ENCODE data around the gene TRMT44.

Gene TRMT44

GRCh38 chr4:8433136-8433535 is 7.4 kb upstream of the TRMT44 start:
- TF ChIP-seq TOX (CRISPR knock-in tag; IDR thresholded peaks at IDR 0.05; ENCODE audit: borderline replicate concordance) (no peak), PPARA (CRISPR knock-in tag; IDR thresholded peaks at IDR 0.05; ENCODE audit: borderline replicate concordance) (no peak), ISL1 (CRISPR knock-in tag; IDR thresholded peaks at IDR 0.05) (no peak), SNAI2 (CRISPR knock-in tag; IDR thresholded peaks at IDR 0.05) (no peak), ESRRG (CRISPR knock-in tag; IDR thresholded peaks at IDR 0.05) (no peak)
- no peak for ATAC-seq

DNA sequence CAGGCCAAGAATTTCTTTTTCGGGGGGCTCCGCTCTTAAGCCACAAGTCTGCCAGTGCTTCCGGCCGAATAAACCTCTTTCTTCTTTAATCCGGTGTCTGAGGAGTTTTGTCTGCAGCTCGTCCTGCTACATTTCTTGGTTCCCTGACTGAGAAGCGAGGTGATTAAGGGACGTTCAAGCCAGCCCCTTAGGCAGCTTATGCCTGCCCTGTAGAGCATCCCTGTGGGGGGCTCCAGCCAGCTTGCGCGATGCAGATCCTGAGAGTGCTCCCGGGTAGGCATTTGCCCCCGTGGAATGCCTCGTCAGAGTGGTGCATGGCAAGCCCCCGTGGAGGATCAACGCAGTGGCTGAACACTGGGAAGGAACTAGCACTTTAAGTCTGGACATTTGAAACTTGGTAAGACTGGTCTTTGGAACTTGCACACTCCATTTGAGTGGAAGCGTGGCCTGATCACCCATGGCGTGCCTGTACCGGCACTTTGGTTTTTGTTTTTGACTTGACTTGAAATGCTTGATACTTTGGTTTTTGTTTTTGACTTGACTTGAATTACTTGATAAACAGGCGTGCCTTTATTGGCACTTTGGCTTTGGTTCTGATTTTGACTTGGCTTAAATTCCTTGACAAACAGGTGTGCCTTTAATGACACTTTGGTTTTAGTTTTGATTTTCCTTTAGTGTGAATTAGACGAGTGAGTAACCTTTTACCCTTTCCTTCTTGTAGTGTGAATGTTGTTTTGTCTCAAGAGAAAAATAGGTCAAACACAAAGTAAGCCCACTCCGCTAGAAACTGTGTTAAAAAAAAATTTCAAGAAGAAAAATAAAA is 6.1 kb upstream of the TRMT44 start:
- no peak for ATAC-seq
- no peak for TF ChIP-seq ARNTL (CRISPR knock-in tag; IDR thresholded peaks at IDR 0.05; ENCODE audit: borderline replicate concordance, low read depth)
- no peak for TF ChIP-seq RARB (CRISPR knock-in tag; IDR thresholded peaks at IDR 0.05)
- no peak for TF ChIP-seq ZNF565 (CRISPR knock-in tag; conservative IDR thresholded peaks at IDR 0.05; ENCODE audit: low read depth)
- no peak for TF ChIP-seq PPARA (CRISPR knock-in tag; IDR thresholded peaks at IDR 0.05; ENCODE audit: borderline replicate concordance)
- no peak for TF ChIP-seq ZNF70 (CRISPR knock-in tag; IDR thresholded peaks at IDR 0.05)
- no peak for TF ChIP-seq SNAI2 (CRISPR knock-in tag; IDR thresholded peaks at IDR 0.05)
- no peak for TF ChIP-seq TCF4 (CRISPR knock-in tag; IDR thresholded peaks at IDR 0.05; ENCODE audit: borderline replicate concordance)
- no peak for TF ChIP-seq ZNF8 (CRISPR knock-in tag; IDR thresholded peaks at IDR 0.05)
- no peak for TF ChIP-seq ESRRG (CRISPR knock-in tag; IDR thresholded peaks at IDR 0.05)
- no peak for TF ChIP-seq POU6F1 (CRISPR knock-in tag; IDR thresholded peaks at IDR 0.05; ENCODE audit: borderline replicate concordance, low read depth)

DNA sequence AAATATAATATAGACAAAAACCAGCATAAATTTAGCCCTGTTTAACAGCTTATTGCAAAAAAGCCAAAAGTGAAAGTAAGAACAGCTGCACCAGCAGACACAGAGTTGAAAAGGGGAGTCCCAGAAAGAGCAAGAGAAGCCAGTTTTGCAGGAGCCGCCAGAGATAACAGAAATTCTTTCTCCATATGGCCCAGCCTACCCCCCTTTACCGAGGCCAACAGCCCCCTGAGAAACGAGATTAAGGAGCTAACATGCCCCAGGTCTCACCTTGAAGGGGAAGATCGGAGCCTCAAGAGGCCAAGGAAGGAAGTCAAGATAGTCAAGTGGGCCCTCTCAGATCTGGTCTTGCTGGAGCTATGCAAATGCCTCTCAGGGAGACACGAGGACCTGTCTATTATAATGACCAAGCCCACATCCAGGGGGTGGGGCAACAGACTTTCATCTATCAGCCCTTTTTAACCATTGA is 4.9 kb upstream of the TRMT44 start:
- TF ChIP-seq POU6F1 (CRISPR knock-in tag; IDR thresholded peaks at IDR 0.05; ENCODE audit: borderline replicate concordance, low read depth) (no peak), ZNF565 (CRISPR knock-in tag; conservative IDR thresholded peaks at IDR 0.05; ENCODE audit: low read depth) (no peak), TCF4 (CRISPR knock-in tag; IDR thresholded peaks at IDR 0.05; ENCODE audit: borderline replicate concordance) (no peak), ARNTL (CRISPR knock-in tag; IDR thresholded peaks at IDR 0.05; ENCODE audit: borderline replicate concordance, low read depth) (no peak), ZNF70 (CRISPR knock-in tag; IDR thresholded peaks at IDR 0.05) (no peak), SNAI2 (CRISPR knock-in tag; IDR thresholded peaks at IDR 0.05) (no peak), BACH2 (CRISPR knock-in tag; IDR thresholded peaks at IDR 0.05; ENCODE audit: borderline replicate concordance) (no peak)
- no peak for ATAC-seq

GRCh38 chr4:8437281-8437680 is 3.3 kb upstream of the TRMT44 start:
- TF ChIP-seq CREB5 (CRISPR knock-in tag; IDR thresholded peaks at IDR 0.05; ENCODE audit: low read depth): no peak
- no peak for TF ChIP-seq POU6F1 (CRISPR knock-in tag; IDR thresholded peaks at IDR 0.05; ENCODE audit: borderline replicate concordance, low read depth)
- TF ChIP-seq, protein P1, sequence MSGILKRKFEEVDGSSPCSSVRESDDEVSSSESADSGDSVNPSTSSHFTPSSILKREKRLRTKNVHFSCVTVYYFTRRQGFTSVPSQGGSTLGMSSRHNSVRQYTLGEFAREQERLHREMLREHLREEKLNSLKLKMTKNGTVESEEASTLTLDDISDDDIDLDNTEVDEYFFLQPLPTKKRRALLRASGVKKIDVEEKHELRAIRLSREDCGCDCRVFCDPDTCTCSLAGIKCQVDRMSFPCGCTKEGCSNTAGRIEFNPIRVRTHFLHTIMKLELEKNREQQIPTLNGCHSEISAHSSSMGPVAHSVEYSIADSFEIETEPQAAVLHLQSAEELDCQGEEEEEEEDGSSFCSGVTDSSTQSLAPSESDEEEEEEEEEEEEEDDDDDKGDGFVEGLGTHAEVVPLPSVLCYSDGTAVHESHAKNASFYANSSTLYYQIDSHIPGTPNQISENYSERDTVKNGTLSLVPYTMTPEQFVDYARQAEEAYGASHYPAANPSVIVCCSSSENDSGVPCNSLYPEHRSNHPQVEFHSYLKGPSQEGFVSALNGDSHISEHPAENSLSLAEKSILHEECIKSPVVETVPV (CRISPR knock-in tag; IDR thresholded peaks at IDR 0.05): no peak
- TF ChIP-seq RARB (CRISPR knock-in tag; IDR thresholded peaks at IDR 0.05): no peak
- TF ChIP-seq TCF4 (CRISPR knock-in tag; IDR thresholded peaks at IDR 0.05; ENCODE audit: borderline replicate concordance): no peak
- TF ChIP-seq, protein P2, sequence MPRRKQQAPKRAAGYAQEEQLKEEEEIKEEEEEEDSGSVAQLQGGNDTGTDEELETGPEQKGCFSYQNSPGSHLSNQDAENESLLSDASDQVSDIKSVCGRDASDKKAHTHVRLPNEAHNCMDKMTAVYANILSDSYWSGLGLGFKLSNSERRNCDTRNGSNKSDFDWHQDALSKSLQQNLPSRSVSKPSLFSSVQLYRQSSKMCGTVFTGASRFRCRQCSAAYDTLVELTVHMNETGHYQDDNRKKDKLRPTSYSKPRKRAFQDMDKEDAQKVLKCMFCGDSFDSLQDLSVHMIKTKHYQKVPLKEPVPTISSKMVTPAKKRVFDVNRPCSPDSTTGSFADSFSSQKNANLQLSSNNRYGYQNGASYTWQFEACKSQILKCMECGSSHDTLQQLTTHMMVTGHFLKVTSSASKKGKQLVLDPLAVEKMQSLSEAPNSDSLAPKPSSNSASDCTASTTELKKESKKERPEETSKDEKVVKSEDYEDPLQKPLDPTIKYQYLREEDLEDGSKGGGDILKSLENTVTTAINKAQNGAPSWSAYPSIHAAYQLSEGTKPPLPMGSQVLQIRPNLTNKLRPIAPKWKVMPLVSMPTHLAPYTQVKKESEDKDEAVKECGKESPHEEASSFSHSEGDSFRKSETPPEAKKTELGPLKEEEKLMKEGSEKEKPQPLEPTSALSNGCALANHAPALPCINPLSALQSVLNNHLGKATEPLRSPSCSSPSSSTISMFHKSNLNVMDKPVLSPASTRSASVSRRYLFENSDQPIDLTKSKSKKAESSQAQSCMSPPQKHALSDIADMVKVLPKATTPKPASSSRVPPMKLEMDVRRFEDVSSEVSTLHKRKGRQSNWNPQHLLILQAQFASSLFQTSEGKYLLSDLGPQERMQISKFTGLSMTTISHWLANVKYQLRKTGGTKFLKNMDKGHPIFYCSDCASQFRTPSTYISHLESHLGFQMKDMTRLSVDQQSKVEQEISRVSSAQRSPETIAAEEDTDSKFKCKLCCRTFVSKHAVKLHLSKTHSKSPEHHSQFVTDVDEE (CRISPR knock-in tag; IDR thresholded peaks at IDR 0.05): no peak
- TF ChIP-seq ISL1 (CRISPR knock-in tag; IDR thresholded peaks at IDR 0.05): no peak
- ATAC-seq: no peak
